ENCODE data around the gene SCML2. TPM values are rescaled to one million over a fixed set of nuclear protein-coding genes. Genes with fewer than 3 reads are reported as not detected.

Gene SCML2
- total and polyA plus RNA-seq, 2 donors, result 3.4 to 4.1 TPM

Other genes starting within 250 kb of the SCML2 start
- gene BEND2, start 133.8 kb downstream of the SCML2 start, total RNA-seq, result not detected
- 0.05 TPM for gene BEND2, start 133.8 kb downstream of the SCML2 start, polyA plus RNA-seq
- 4.5 TPM for gene CDKL5, start 70.9 kb upstream of the SCML2 start, total RNA-seq
- 0.98 TPM for gene CDKL5, start 70.9 kb upstream of the SCML2 start, polyA plus RNA-seq